Femur (tissue), 1 donor: ENCODE results near the gene RIIAD1.
"Not testable (repeated sequence)": the region's sequence is repeated elsewhere in the genome, so short reads cannot be mapped to it uniquely, and the experiment has no call there.

Experiments
- DNase-seq: peaks from one replicate; pipeline ENCODE4 v3.0.0-alpha.2; 2017

The RIIAD1 gene

GRCh38 chr1:151711044-151711800, 10.1 kb upstream of the RIIAD1 start:
- no peak for DNase-seq

GRCh38 chr1:151711951-151712350, 9.4 kb upstream of the RIIAD1 start:
- DNase-seq: no peak

GRCh38 chr1:151713044-151713443, 8.3 kb upstream of the RIIAD1 start:
- no peak for DNase-seq

- DNase-seq: no peak
Observed at GRCh38 chr1:151713874-151714273, 7.4 kb upstream of the RIIAD1 start.

DNA sequence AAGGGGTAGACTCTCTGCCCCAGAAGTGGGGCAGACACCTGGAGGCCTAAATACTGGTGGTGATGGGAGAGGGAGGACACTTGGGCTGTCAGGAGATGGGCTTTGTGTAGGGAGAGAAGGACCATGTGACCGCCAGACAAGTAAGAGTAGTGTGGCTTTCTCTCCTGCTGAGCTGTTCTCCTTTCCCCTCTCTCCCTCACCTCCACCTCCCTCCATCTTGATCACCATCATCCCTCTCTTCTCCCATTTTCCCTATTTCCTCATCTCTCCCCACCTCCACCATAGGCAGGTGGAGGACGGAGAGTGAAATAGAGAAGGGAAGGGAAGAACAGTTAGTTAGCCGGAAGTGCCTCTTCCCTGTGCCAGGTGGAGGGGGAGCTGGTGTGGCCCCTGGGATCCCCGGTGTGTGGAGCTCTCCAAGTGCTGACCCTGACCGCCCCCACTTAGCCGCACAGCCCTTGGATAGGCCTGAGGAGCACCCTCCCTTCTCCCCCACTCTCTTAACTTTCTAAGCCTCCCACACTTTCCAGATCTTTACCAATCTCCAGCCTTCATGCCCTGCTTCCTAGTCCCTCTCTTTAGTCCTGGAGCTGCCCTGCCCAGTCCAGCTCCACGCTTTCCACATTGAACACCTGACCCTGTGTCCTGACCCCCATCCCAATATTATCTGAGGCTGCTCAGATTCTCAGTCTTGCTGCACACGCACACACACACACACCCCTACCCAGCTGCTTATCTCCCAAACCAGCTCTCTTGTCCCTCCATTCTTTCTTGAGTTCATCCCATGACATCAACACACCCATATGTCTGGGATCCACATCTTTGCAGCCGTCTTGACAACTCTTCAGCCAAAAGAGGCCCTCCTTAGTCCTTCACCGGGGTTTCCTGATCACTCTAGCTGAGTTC, 6.2 kb upstream of the RIIAD1 start:
- DNase-seq: no peak

GRCh38 chr1:151715726-151716404, 5.5 kb upstream of the RIIAD1 start:
- no peak for DNase-seq

DNA sequence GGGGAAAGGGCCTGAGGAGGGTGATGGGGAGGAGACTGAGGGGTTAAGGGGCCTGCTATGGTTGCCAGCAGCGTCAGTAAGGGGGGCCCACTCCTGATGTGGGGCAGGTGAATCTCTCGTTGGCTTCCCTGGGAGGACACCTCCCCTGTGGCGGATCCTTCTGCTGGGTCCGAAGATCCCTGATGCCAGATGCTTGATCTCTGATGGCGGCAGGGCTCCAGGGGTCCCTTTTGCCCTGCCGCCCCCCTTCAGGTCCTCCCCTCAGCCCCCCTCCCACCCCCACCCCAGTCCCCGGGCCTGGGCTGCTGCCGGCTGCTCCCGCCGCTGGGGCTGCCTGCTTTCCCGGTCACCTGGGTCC, 4.9 kb upstream of the RIIAD1 start:
- DNase-seq: no peak

- peak; percentile 40 for DNase-seq
Observed at GRCh38 chr1:151716771-151717631, 4.3 kb upstream of the RIIAD1 start, which contains the start of gene CELF3. TSS of gene CELF3 (minus strand) at chr1:151716803. CDS start at chr1:151716020, 783 bp downstream.

GRCh38 chr1:151718011-151718431, 3.3 kb upstream of the RIIAD1 start:
- no peak for DNase-seq

DNA sequence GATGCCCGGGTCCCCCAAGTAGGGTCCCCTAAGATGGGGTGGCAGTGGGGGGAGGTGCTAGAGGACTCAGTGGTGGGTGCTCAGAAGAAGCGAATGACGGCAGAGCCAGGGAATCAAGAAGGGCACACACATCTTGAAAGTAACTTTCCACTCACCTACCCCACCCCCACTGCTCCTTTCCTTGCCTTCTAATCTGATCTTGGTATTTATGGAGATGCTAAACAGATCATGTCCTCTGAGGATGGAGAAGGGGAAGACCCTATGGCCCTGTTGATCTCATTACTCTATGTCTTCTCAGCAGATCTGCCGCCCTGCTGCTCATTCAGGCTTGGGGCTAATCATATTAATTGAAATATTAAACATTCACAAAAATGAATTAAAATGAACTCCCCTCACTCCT, 2.7 kb upstream of the RIIAD1 start:
- no peak for DNase-seq

DNA sequence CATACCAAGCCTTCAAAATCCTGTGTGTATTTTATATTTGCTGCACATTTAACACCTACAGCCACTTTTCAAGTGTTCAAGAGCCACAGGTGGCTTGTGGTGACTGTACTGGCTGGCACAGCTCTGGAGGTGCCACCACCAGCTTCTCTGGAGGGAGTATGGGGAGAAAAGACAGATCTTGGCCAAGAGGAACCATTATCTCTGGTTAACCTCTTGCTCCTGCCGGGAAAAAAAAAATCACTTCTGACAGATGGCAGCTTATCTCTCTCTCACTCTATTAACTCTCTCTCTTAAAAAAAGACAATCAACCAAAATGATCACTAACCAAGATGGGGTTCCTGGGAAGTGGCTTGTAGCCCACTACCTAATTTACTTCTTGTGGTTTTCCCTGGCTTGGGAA, 1.2 kb upstream of the RIIAD1 start:
- DNase-seq: no peak

DNA sequence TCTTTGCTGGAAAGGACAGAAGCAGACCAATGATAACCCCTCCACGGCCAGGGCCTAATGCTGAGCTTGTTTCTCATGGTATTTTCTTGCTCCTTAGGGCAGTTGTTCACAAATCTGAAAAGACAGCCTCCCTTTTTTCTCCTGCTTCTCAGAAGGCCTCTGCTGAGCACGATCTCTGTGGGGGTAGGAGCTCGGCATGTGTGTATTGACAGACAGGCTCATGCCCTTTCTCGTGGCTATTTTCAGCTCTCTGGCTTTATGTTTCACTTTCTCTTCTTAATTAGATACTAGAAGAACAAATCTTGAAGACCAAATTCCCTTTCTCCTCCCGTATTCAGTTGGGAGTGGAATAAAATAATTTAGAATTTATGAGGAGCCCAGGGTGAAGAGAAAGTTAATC, 768 bp upstream of the RIIAD1 start:
- DNase-seq: no peak

GRCh38 chr1:151721788-151722510, 627 bp downstream of the RIIAD1 start:
- no peak for DNase-seq

- no peak for DNase-seq
Observed at GRCh38 chr1:151723726-151724370, 2.5 kb downstream of the RIIAD1 start.

GRCh38 chr1:151728151-151729054, 7.1 kb downstream of the RIIAD1 start:
- DNase-seq: peak; percentile 63

DNA sequence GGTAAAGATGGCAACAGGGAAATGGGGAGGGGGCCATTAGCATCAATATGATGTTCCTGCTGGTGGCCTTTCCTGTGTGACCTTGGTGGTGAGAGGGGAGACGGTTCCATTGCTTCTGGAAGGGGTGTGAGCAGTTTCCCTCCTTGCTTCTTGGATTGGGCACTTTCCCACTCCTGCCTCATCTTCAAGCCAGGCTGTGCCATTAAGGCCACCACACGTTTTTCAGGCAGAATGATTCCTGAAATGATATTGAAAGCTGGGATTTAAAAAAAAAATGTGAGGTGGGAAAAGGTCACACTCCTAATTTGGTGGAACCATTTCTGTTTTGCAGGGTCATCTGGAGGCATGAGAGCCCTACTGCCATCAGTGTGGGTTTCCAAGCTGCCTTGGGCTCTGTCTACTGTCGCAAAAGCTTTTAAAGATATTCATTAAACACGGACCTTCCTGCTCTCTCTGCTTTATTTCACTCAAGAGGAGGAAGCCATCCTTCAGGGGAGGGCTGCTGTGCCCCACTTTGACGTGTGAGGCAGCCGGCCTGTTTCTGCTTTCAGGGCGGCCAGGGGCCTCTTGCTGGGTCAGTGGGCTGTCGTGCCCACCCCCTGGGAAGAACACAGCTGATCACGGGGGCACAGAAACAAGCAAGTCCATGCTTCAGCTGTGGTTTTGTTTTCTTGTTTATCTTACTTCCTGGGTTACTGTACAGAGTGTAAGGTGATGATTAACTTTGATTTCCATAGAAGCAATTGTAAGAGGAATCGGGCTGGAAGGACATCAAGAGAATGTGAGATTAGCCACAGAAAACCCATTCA, 8.0 kb downstream of the RIIAD1 start:
- DNase-seq: no peak

DNA sequence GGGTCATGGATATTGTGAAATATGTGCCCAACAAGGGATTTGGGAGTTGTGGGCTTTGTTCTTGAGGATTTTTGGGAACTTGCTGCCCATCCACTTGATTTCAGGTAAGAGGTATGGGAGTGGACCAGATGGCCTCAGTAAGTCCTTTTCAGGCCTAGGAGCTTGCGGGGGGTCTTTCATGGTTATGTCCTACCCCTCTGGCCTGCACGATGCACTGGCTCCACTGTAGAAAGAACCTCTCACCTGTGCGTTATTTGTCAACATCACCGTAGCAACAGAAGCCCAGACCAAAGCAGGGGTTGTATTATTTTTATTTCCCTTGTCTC, 8.6 kb downstream of the RIIAD1 start:
- DNase-seq: no peak

- no peak for DNase-seq
Observed at GRCh38 chr1:151733126-151733525, 11.8 kb downstream of the RIIAD1 start.

GRCh38 chr1:151733995-151734394, 12.7 kb downstream of the RIIAD1 start:
- DNase-seq: not testable (repeated sequence)
